WTC11 (cell line): ENCODE results near the gene HOXD1. TPM values are rescaled to one million over a fixed set of nuclear protein-coding genes. Genes with fewer than 3 reads are reported as not detected.
A peak's percentile ranks its signal among the peaks of the same experiment; 100 is the strongest.

Source experiments
- ATAC-seq: fragments of 200-7000 bp; cut with Tn5 transposase; 2 replicates; pipeline ENCODE4 v1.10.0; 2021; ENCODE audit warnings: mild to moderate bottlenecking, moderate library complexity
- CTCF ChIA-PET: fragments of 300-600 bp; sonication (Branson Sonifier 250); formaldehyde crosslinking; loops from one replicate; lab custom pipeline; 2021; ENCODE audit warnings: antibody characterized with exemption; lab: Charles Lee
- POLR2A ChIA-PET: fragments of 350-600 bp; sonication (Branson Sonifier 250); formaldehyde crosslinking; loops from one replicate; lab custom pipeline; 2021; ENCODE audit warnings: antibody characterized with exemption; lab: Charles Lee
- DNase-seq: peaks from one replicate; pipeline ENCODE4 v3.0.0; 2021; ENCODE audit warnings: low spot score
- H3K27ac Mint-ChIP-seq: 2 replicates; pipeline ENCODE4 v1.8.0; 2021; ENCODE audit warnings: mixed read lengths
- H3K27me3 Mint-ChIP-seq: 2 replicates; pipeline ENCODE4 v1.8.0; 2021; ENCODE audit warnings: low read depth, mild to moderate bottlenecking, moderate library complexity, mixed read lengths
- H3K36me3 Mint-ChIP-seq: 2 replicates; pipeline ENCODE4 v1.8.0; 2021; ENCODE audit warnings: mixed read lengths
- H3K4me1 Mint-ChIP-seq: 2 replicates; pipeline ENCODE4 v1.8.0; 2022; ENCODE audit warnings: mixed read lengths
- H3K4me3 Mint-ChIP-seq: 2 replicates; pipeline ENCODE4 v1.8.0; 2021; ENCODE audit warnings: mild to moderate bottlenecking, moderate library complexity, mixed read lengths
- H3K9me3 Mint-ChIP-seq: 2 replicates; pipeline ENCODE4 v1.8.0; 2021; ENCODE audit warnings: mixed read lengths
- FOXP1 ChIP-seq: sonication (generic); formaldehyde crosslinking; IDR thresholded peaks from 2 replicates; pipeline ENCODE4 v1.8.0; 2022; ENCODE audit warnings: missing genetic modification reagents, mild to moderate bottlenecking, moderate library complexity, borderline replicate concordance
- JAZF1 ChIP-seq: fragments of 250-450 bp; sonication (Bioruptor Pico); IDR thresholded peaks from 2 replicates; pipeline ENCODE4 v1.9.0; 2021; ENCODE audit warnings: moderate library complexity, mild to moderate bottlenecking, inconsistent platforms
- NFE2L1 ChIP-seq: sonication (generic); formaldehyde crosslinking; IDR thresholded peaks from 2 replicates; pipeline ENCODE4 v1.8.1; 2023; ENCODE audit warnings: missing genetic modification reagents
- NR3C1 ChIP-seq: sonication (generic); formaldehyde crosslinking; conservative IDR thresholded peaks from 2 replicates; pipeline ENCODE4 v1.8.1; 2023; ENCODE audit warnings: low read depth, mild to moderate bottlenecking, missing genetic modification reagents
- SMAD3 ChIP-seq: sonication (generic); formaldehyde crosslinking; IDR thresholded peaks from 2 replicates; pipeline ENCODE4 v1.8.0; 2022; ENCODE audit warnings: missing genetic modification reagents, mild to moderate bottlenecking, borderline replicate concordance
- SP1 ChIP-seq: sonication (generic); formaldehyde crosslinking; conservative IDR thresholded peaks from 2 replicates; pipeline ENCODE4 v1.8.1; 2022; ENCODE audit warnings: missing genetic modification reagents
- TEAD4 ChIP-seq: sonication (generic); formaldehyde crosslinking; IDR thresholded peaks from 2 replicates; pipeline ENCODE4 v1.8.0; 2022; ENCODE audit warnings: mild to moderate bottlenecking, missing genetic modification reagents
- ZNF219 ChIP-seq: sonication (generic); formaldehyde crosslinking; IDR thresholded peaks from 2 replicates; pipeline ENCODE4 v1.8.0; 2023; ENCODE audit warnings: missing genetic modification reagents, mild to moderate bottlenecking, borderline replicate concordance
- ZNF232 ChIP-seq: sonication (generic); formaldehyde crosslinking; IDR thresholded peaks from 2 replicates; pipeline ENCODE4 v1.8.0; 2022; ENCODE audit warnings: mild to moderate bottlenecking, missing genetic modification reagents
- ZNF263 ChIP-seq: sonication (generic); formaldehyde crosslinking; IDR thresholded peaks from 2 replicates; pipeline ENCODE4 v1.8.1; 2022; ENCODE audit warnings: low read depth, mild to moderate bottlenecking, moderate library complexity, missing genetic modification reagents
- ZNF317 ChIP-seq: sonication (generic); formaldehyde crosslinking; IDR thresholded peaks from 2 replicates; pipeline ENCODE4 v1.8.1; 2023; ENCODE audit warnings: low read depth, mild to moderate bottlenecking, moderate library complexity, missing genetic modification reagents, borderline replicate concordance
- ZNF423 ChIP-seq: fragments of 250-450 bp; sonication (Bioruptor Pico); IDR thresholded peaks from 2 replicates; pipeline ENCODE4 v2.1.2; 2022; ENCODE audit warnings: mild to moderate bottlenecking, moderate library complexity
- total RNA-seq: library from RNA; stranded (reverse); gene quantifications from 3 replicates; pipeline ENCODE4 v1.2.3, GENCODE V29; 2021
- TF ChIP-seq, protein P1 (sequence below): fragments of 250-450 bp; sonication (Bioruptor Pico); conservative IDR thresholded peaks from 2 replicates; pipeline ENCODE4 v1.9.0; 2021; ENCODE audit warnings: mild to moderate bottlenecking
- TF ChIP-seq, protein P2 (sequence below): sonication (generic); formaldehyde crosslinking; IDR thresholded peaks from 2 replicates; pipeline ENCODE4 v1.8.0; 2023; ENCODE audit warnings: missing genetic modification reagents, mild to moderate bottlenecking, borderline replicate concordance
- TF ChIP-seq, protein P3 (sequence below): sonication (generic); formaldehyde crosslinking; conservative IDR thresholded peaks from 2 replicates; pipeline ENCODE4 v1.8.1; 2023; ENCODE audit warnings: mild to moderate bottlenecking, low read depth, missing genetic modification reagents, moderate library complexity
- TF ChIP-seq, protein P4 (sequence below): sonication (generic); formaldehyde crosslinking; IDR thresholded peaks from 2 replicates; pipeline ENCODE4 v1.8.1; 2023; ENCODE audit warnings: mild to moderate bottlenecking, missing genetic modification reagents, moderate library complexity
- TF ChIP-seq, protein P5 (sequence below): sonication (generic); formaldehyde crosslinking; IDR thresholded peaks from 2 replicates; pipeline ENCODE4 v1.8.0; 2022; ENCODE audit warnings: mild to moderate bottlenecking, missing genetic modification reagents
- TF ChIP-seq, protein P6 (sequence below): sonication (generic); formaldehyde crosslinking; IDR thresholded peaks from 2 replicates; pipeline ENCODE4 v1.8.1; 2023; ENCODE audit warnings: mild to moderate bottlenecking, missing genetic modification reagents
- TF ChIP-seq, protein P7 (sequence below): sonication (generic); formaldehyde crosslinking; IDR thresholded peaks from 2 replicates; pipeline ENCODE4 v1.8.1; 2022; ENCODE audit warnings: missing genetic modification reagents, borderline replicate concordance

The HOXD1 gene
- total RNA-seq, 1 experiment from 2014 or later: 0.22 TPM

DNA sequence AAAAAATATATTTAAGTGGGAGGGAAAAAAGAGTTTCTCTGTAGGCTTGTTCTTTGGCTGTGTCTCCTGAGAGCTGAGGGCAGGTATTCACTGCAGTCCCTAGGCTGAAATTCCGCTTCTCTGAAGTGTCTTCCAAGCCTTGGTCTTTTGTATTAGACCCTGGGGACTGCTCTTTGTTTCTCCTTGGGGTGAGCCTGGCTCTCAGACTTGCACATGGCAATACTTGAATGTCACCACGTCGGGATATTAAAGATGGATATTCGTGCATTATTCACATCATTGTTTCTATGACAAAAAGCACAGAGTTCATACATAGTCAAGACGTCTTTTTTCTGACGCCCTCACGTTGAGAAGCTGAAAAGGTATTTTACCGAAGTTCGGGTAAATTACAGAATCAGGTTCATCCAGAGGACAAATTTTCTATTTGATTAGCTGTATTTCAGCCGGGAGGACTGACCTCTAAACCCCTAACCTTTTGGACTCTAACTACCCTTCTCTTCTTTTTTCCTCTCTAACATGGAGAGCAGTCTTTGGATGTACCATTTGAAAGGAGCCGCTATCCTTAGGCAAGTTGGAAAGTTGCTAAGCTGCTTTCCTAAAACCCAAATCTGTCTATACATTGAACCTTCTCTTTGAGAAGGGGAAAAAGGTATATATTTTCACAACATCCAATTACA lies 33.8 kb upstream of the HOXD1 start:
- POLR2A ChIA-PET: no interaction called here
- DNase-seq: no peak
- TF ChIP-seq, protein P1, sequence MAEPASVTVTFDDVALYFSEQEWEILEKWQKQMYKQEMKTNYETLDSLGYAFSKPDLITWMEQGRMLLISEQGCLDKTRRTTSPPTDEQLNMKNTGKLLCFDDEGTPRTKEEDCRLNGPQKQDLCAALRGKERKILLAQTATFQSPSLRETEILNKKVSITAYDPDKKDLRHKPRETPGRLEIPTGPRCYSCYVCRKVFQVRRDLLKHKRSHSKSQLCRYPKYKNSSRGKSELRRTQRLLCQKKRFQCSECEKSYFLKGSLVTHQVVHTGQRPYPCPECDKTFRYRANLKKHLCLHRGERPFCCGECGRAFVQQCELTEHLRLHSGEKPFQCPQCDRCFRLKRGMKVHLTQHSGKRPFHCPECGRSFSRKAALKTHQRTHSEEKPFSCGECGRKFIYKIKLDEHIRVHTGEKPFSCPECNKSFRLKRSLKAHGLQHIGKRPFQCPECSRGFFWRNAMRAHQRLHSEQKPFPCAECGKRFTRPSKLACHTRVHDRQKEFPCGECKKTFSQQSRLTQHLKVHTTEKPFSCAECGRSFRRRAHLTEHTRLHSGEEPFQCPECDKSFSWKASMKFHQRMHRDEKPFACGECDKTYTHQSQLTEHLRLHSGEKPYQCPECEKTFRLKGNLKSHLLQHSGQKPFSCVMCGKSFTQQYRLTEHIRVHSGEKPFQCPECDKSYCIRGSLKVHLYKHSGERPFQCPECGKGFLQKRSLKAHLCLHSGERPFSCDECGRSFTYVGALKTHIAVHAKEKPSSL (CRISPR knock-in tag): no peak
- TF ChIP-seq ZNF423 (CRISPR knock-in tag) (no peak), SP1 (CRISPR knock-in tag) (no peak), TEAD4 (CRISPR knock-in tag) (no peak), ZNF263 (CRISPR knock-in tag) (no peak), NFE2L1 (CRISPR knock-in tag) (no peak), FOXP1 (CRISPR knock-in tag) (no peak), ZNF219 (CRISPR knock-in tag) (no peak)
- TF ChIP-seq, protein P2, sequence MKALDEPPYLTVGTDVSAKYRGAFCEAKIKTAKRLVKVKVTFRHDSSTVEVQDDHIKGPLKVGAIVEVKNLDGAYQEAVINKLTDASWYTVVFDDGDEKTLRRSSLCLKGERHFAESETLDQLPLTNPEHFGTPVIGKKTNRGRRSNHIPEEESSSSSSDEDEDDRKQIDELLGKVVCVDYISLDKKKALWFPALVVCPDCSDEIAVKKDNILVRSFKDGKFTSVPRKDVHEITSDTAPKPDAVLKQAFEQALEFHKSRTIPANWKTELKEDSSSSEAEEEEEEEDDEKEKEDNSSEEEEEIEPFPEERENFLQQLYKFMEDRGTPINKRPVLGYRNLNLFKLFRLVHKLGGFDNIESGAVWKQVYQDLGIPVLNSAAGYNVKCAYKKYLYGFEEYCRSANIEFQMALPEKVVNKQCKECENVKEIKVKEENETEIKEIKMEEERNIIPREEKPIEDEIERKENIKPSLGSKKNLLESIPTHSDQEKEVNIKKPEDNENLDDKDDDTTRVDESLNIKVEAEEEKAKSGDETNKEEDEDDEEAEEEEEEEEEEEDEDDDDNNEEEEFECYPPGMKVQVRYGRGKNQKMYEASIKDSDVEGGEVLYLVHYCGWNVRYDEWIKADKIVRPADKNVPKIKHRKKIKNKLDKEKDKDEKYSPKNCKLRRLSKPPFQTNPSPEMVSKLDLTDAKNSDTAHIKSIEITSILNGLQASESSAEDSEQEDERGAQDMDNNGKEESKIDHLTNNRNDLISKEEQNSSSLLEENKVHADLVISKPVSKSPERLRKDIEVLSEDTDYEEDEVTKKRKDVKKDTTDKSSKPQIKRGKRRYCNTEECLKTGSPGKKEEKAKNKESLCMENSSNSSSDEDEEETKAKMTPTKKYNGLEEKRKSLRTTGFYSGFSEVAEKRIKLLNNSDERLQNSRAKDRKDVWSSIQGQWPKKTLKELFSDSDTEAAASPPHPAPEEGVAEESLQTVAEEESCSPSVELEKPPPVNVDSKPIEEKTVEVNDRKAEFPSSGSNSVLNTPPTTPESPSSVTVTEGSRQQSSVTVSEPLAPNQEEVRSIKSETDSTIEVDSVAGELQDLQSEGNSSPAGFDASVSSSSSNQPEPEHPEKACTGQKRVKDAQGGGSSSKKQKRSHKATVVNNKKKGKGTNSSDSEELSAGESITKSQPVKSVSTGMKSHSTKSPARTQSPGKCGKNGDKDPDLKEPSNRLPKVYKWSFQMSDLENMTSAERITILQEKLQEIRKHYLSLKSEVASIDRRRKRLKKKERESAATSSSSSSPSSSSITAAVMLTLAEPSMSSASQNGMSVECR (CRISPR knock-in tag): no peak
- TF ChIP-seq, protein P3, sequence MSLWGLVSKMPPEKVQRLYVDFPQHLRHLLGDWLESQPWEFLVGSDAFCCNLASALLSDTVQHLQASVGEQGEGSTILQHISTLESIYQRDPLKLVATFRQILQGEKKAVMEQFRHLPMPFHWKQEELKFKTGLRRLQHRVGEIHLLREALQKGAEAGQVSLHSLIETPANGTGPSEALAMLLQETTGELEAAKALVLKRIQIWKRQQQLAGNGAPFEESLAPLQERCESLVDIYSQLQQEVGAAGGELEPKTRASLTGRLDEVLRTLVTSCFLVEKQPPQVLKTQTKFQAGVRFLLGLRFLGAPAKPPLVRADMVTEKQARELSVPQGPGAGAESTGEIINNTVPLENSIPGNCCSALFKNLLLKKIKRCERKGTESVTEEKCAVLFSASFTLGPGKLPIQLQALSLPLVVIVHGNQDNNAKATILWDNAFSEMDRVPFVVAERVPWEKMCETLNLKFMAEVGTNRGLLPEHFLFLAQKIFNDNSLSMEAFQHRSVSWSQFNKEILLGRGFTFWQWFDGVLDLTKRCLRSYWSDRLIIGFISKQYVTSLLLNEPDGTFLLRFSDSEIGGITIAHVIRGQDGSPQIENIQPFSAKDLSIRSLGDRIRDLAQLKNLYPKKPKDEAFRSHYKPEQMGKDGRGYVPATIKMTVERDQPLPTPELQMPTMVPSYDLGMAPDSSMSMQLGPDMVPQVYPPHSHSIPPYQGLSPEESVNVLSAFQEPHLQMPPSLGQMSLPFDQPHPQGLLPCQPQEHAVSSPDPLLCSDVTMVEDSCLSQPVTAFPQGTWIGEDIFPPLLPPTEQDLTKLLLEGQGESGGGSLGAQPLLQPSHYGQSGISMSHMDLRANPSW: no peak
- TF ChIP-seq, protein P4, sequence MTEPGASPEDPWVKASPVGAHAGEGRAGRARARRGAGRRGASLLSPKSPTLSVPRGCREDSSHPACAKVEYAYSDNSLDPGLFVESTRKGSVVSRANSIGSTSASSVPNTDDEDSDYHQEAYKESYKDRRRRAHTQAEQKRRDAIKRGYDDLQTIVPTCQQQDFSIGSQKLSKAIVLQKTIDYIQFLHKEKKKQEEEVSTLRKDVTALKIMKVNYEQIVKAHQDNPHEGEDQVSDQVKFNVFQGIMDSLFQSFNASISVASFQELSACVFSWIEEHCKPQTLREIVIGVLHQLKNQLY (CRISPR knock-in tag): no peak
- TF ChIP-seq, protein P5, sequence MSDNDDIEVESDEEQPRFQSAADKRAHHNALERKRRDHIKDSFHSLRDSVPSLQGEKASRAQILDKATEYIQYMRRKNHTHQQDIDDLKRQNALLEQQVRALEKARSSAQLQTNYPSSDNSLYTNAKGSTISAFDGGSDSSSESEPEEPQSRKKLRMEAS (CRISPR knock-in tag): no peak

DNA sequence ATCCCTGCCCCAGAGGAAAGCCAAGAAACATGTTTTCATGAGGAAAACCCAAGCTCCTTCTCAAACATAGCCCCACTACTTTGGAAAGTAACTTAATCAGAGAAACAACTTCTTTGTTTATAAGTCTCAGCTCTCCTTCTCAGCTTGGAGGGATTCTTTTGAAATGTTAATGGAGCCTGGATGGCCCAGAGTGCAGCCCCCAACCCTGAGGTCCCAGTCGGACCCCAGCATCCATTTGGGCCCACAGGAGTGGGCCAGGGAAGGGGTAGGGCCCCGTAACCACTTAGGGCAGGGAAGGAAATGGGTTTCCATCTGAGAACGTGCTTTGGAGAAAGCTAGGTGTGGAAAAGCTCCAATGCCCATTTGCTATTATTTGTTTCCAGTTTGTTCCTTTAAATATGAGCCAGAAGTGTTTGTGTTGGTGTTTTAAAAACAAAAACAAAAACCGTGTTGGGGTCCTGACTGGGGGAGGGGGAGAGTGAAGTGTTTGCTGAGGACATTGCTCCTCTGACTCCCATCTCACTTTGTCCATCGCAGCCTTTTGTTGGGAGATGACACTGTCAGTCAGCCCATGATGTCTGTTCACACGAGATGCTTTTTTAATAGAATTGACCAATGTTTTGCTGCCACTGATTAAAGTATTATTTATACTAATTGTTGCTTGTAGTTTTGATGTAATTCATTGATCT lies 33.0 kb upstream of the HOXD1 start:
- Mint-ChIP-seq H3K36me3 (peaks cover 2% of the 10 kb centered on the region; the same call in 1 of the 2 replicates), H3K27me3 (peaks cover 100% of the 10 kb centered on the region), H3K4me3 (no peak overlapping the region), H3K27ac (no peak overlapping the region), H3K9me3 (no peaks in the 10 kb centered on the region), H3K4me1 (peaks cover 32% of the 10 kb centered on the region)
- CTCF ChIA-PET: interaction anchor here (0.8 to 2.6 kb wide), 6 partner anchors 15 to 499 kb away, joined by 3 to 13 read pairs (median 4); no protein-coding TSS in a partner anchor
- ATAC-seq (peak; percentile 9), DNase-seq (no peak)
- POLR2A ChIA-PET: no interaction called here
- no peak for TF ChIP-seq JAZF1
- no peak for TF ChIP-seq FOXP1 (CRISPR knock-in tag)
- TF ChIP-seq NR3C1 (CRISPR knock-in tag): no peak
- TF ChIP-seq, protein P6, sequence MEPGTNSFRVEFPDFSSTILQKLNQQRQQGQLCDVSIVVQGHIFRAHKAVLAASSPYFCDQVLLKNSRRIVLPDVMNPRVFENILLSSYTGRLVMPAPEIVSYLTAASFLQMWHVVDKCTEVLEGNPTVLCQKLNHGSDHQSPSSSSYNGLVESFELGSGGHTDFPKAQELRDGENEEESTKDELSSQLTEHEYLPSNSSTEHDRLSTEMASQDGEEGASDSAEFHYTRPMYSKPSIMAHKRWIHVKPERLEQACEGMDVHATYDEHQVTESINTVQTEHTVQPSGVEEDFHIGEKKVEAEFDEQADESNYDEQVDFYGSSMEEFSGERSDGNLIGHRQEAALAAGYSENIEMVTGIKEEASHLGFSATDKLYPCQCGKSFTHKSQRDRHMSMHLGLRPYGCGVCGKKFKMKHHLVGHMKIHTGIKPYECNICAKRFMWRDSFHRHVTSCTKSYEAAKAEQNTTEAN (CRISPR knock-in tag): no peak
- no peak for TF ChIP-seq SMAD3
- no peak for TF ChIP-seq ZNF232 (CRISPR knock-in tag)
- TF ChIP-seq, protein P7, sequence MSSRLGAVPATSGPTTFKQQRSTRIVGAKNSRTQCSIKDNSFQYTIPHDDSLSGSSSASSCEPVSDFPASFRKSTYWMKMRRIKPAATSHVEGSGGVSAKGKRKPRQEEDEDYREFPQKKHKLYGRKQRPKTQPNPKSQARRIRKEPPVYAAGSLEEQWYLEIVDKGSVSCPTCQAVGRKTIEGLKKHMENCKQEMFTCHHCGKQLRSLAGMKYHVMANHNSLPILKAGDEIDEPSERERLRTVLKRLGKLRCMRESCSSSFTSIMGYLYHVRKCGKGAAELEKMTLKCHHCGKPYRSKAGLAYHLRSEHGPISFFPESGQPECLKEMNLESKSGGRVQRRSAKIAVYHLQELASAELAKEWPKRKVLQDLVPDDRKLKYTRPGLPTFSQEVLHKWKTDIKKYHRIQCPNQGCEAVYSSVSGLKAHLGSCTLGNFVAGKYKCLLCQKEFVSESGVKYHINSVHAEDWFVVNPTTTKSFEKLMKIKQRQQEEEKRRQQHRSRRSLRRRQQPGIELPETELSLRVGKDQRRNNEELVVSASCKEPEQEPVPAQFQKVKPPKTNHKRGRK (CRISPR knock-in tag): no peak
- TF ChIP-seq ZNF317 (CRISPR knock-in tag): no peak

More for the DNA sequence above, 33.8 kb upstream of the HOXD1 start:
- H3K27ac Mint-ChIP-seq: no peak overlapping the region
- H3K27me3 Mint-ChIP-seq: peaks cover 100% of the 10 kb centered on the region
- peaks cover 2% of the 10 kb centered on the region; the same call in 1 of the 2 replicates for H3K36me3 Mint-ChIP-seq
- no peaks in the 10 kb centered on the region for H3K9me3 Mint-ChIP-seq
- CTCF ChIA-PET: interaction anchor here (0.6 to 2.6 kb wide), 6 partner anchors 10 to 482 kb away, joined by 3 to 13 read pairs (median 4); no protein-coding TSS in a partner anchor
- H3K4me3 Mint-ChIP-seq: no peak overlapping the region
- no peak for ATAC-seq
- H3K4me1 Mint-ChIP-seq: peaks cover 34% of the 10 kb centered on the region
